Measurements from ENCODE around the gene VPS13D.

Gene VPS13D

DNA sequence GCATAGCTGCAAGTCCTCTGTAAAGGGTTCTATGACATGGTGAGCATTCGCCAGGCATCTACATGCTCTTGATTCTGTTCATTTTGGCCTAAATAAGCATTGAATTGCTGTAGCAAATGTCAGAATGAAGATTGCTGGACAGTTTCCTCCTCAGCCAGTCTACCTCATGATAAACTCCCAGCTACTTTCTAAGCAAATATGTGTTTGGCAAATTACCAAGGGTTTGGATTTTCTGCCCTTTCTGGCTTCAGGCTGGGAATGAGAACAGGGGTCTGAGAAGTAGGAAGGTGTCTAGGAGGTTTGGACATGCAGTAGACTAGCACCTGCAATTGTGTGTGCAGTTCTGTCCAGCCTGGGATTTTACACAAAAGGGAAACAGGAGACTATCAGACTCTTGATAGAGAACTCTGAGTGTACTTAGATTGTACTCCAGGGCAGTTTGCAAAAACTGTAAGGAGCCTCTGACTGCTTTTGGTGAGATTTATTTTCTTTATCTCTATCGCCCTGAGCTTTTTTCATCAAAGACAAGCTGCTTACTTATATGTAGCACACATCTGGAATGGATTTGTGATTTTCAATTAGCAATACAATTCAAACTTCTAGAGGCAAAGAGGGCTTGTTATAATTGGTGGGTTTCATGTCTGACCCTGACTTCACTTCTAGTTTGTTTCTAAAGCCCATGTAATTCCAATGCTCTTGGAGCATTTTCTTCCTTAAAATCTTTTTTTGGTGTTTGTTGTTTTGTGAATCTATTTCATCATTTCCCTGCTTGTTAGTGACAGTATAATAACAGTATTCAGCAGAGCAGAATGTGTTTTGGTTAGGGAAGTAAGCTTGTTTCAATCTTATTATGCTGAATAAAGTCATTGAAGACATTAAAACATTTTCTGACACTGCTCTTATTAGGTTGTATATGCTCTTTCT, 150.8 kb downstream of the VPS13D start:
- Histone ChIP-seq H3K4me2 (no peak overlapping the region), H3K9ac (no peak overlapping the region), H3K4me1 (ENCODE audit: low read depth, poor library complexity, severe bottlenecking) (no peaks in the 10 kb centered on the region), H3K36me3 (ENCODE audit: insufficient read depth) (0 out of 2 replicates have a peak, but pooled peaks cover under 1% of the 10 kb centered on the region), H4K20me1 (ENCODE audit: insufficient read depth) (no peaks in the 10 kb centered on the region), H3K27me3 (ENCODE audit: insufficient read depth, low read depth) (no peaks in the 10 kb centered on the region), H3K4me3 (IDR thresholded peaks at IDR 0.05; ENCODE audit: insufficient read depth, low read depth, low read length) (no peak overlapping the region), H3K27ac (no peak overlapping the region), H3K79me2 (ENCODE audit: insufficient read depth, low read depth) (no peaks in the 10 kb centered on the region), H2AFZ (ENCODE audit: low read depth) (no peak overlapping the region)
- TF ChIP-seq, protein P1, sequence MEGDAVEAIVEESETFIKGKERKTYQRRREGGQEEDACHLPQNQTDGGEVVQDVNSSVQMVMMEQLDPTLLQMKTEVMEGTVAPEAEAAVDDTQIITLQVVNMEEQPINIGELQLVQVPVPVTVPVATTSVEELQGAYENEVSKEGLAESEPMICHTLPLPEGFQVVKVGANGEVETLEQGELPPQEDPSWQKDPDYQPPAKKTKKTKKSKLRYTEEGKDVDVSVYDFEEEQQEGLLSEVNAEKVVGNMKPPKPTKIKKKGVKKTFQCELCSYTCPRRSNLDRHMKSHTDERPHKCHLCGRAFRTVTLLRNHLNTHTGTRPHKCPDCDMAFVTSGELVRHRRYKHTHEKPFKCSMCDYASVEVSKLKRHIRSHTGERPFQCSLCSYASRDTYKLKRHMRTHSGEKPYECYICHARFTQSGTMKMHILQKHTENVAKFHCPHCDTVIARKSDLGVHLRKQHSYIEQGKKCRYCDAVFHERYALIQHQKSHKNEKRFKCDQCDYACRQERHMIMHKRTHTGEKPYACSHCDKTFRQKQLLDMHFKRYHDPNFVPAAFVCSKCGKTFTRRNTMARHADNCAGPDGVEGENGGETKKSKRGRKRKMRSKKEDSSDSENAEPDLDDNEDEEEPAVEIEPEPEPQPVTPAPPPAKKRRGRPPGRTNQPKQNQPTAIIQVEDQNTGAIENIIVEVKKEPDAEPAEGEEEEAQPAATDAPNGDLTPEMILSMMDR (conservative IDR thresholded peaks at IDR 0.05; ENCODE audit: low read depth, low read length), result no peak

DNA sequence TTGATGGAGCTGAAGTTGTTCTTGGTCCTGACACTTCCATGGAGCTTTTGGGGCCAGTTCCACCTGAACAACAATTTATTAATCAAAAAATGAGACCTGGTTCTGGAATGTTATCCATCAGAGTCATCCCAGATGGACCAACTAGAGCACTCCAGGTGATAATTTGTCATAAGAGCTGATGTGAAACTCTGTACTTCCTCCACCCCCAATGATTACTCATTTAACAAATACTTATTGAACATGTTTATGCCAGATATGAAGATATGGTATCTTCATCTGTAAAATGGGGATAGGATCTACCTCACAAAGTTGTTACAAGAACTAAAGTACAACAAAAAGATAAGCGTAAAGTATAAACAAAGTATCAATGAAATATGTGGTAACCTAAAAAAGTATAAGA, 153.2 kb downstream of the VPS13D start:
- no peaks in the 10 kb centered on the region for H4K20me1 ChIP-seq (ENCODE audit: insufficient read depth)
- no peak overlapping the region for H3K4me2 ChIP-seq
- H3K27ac ChIP-seq, result no peak overlapping the region
- H3K36me3 ChIP-seq (ENCODE audit: insufficient read depth), result 0 out of 2 replicates have a peak, but pooled peaks cover 4% of the 10 kb centered on the region
- no peaks in the 10 kb centered on the region for H3K4me1 ChIP-seq (ENCODE audit: low read depth, poor library complexity, severe bottlenecking)
- TF ChIP-seq, protein P1 (conservative IDR thresholded peaks at IDR 0.05; ENCODE audit: low read depth, low read length), result no peak
- H3K79me2 ChIP-seq (ENCODE audit: insufficient read depth, low read depth), result no peaks in the 10 kb centered on the region
- H3K9ac ChIP-seq, result no peak overlapping the region
- H2AFZ ChIP-seq (ENCODE audit: low read depth), result no peak overlapping the region
- H3K4me3 ChIP-seq (IDR thresholded peaks at IDR 0.05; ENCODE audit: insufficient read depth, low read depth, low read length), result no peak overlapping the region
- H3K27me3 ChIP-seq (ENCODE audit: insufficient read depth, low read depth), result no peaks in the 10 kb centered on the region

DNA sequence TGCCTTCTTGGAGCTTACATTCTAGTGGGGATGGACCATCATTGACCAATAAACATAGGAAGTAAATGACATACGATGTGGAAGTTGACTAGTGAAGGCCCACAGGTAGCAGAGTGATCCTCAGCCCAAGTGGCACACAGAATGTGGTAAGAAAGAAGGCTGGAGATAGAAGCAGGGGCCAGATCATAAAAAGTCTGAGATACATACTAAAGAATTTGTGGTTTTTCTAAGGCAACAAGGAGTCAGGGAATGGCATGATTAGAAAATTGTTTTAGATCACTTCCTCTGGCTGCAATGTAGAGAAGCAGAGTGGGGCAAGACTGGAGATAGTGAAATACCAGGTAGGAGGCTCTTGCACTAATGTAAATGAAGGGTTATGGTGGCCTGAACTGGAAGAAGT, 154.0 kb downstream of the VPS13D start:
- TF ChIP-seq, protein P1 (conservative IDR thresholded peaks at IDR 0.05; ENCODE audit: low read depth, low read length), result no peak
- H4K20me1 ChIP-seq (ENCODE audit: insufficient read depth), result no peaks in the 10 kb centered on the region
- H3K9ac ChIP-seq, result no peak overlapping the region
- H3K79me2 ChIP-seq (ENCODE audit: insufficient read depth, low read depth), result no peaks in the 10 kb centered on the region
- no peaks in the 10 kb centered on the region for H3K4me1 ChIP-seq (ENCODE audit: low read depth, poor library complexity, severe bottlenecking)
- H3K27me3 ChIP-seq (ENCODE audit: insufficient read depth, low read depth), result no peaks in the 10 kb centered on the region
- H3K27ac ChIP-seq, result no peak overlapping the region
- H2AFZ ChIP-seq (ENCODE audit: low read depth), result no peak overlapping the region
- H3K4me2 ChIP-seq, result no peak overlapping the region
- no peak overlapping the region for H3K4me3 ChIP-seq (IDR thresholded peaks at IDR 0.05; ENCODE audit: insufficient read depth, low read depth, low read length)
- H3K36me3 ChIP-seq (ENCODE audit: insufficient read depth), result 0 out of 2 replicates have a peak, but pooled peaks cover 4% of the 10 kb centered on the region

DNA sequence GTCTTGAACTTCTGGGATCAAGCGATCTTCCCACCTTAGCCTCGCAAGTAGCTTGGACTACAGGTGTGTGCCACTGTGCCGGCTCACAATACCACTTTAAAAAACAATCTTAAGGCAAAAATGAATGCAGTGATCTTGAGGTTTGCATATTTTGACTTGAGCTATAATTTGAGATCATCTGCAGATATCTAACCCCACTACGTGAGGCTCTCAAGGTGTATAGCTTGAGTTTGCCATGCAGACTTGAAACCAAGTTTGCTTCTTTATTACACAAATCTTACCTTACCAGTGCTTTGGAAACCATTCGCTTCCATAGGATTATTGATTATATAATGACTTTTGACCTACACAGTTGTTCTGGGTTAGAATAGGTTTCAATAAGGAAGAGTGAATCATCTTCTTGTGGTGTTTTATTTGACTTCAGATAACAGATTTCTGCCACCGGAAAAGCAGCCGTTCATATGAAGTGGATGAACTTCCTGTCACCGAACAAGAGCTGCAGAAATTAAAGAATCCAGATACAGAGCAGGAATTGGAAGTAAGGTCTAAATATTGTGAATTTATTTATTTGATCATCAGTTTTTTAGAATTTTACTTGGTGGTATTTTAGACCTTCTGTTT, 155.1 kb downstream of the VPS13D start:
- no peak overlapping the region for H3K4me3 ChIP-seq (IDR thresholded peaks at IDR 0.05; ENCODE audit: insufficient read depth, low read depth, low read length)
- no peak overlapping the region for H2AFZ ChIP-seq (ENCODE audit: low read depth)
- H3K9ac ChIP-seq, result no peak overlapping the region
- H3K4me1 ChIP-seq (ENCODE audit: low read depth, poor library complexity, severe bottlenecking), result no peaks in the 10 kb centered on the region
- no peak overlapping the region for H3K27ac ChIP-seq
- H4K20me1 ChIP-seq (ENCODE audit: insufficient read depth), result no peaks in the 10 kb centered on the region
- TF ChIP-seq, protein P1 (conservative IDR thresholded peaks at IDR 0.05; ENCODE audit: low read depth, low read length), result no peak
- H3K36me3 ChIP-seq (ENCODE audit: insufficient read depth), result 0 out of 2 replicates have a peak, but pooled peaks cover 4% of the 10 kb centered on the region
- no peaks in the 10 kb centered on the region for H3K79me2 ChIP-seq (ENCODE audit: insufficient read depth, low read depth)
- H3K4me2 ChIP-seq, result no peak overlapping the region
- no peaks in the 10 kb centered on the region for H3K27me3 ChIP-seq (ENCODE audit: insufficient read depth, low read depth)
